Duodenal mucosa (tissue), 2 donors: ENCODE data around the gene C7orf33.

Experiments
- H3K27ac ChIP-seq: one replicate; pipeline ENCODE4 v1.7.0; 2013; ENCODE audit warnings: low read depth, low read length
- H3K27me3 ChIP-seq, 2 donors: one replicate each; pipeline ENCODE4 v1.7.0; 2013; ENCODE audit warnings: low read length in 2 of 2, control low read depth in 1 of 2; ENCODE audit not compliant: insufficient read depth in 2 of 2, control insufficient read depth in 1 of 2
- H3K36me3 ChIP-seq, 2 donors: one replicate each; pipeline ENCODE4 v1.7.0; 2013; ENCODE audit warnings: low read length in 2 of 2, control low read depth in 1 of 2; ENCODE audit not compliant: insufficient read depth in 2 of 2, control insufficient read depth in 1 of 2
- H3K4me1 ChIP-seq, 2 donors: one replicate each; pipeline ENCODE4 v1.7.0; 2013; ENCODE audit warnings: low read length in 2 of 2, control low read depth in 1 of 2; ENCODE audit not compliant: insufficient read depth in 2 of 2, control insufficient read depth in 1 of 2
- H3K4me3 ChIP-seq, 2 donors: one replicate each; pipeline ENCODE4 v1.7.0; 2013; ENCODE audit warnings: low read length in 2 of 2, low read depth in 1 of 2
- H3K9ac ChIP-seq, 2 donors: one replicate each; pipeline ENCODE4 v1.7.0; 2013; ENCODE audit warnings: low read length in 2 of 2, low read depth in 1 of 2
- H3K9me3 ChIP-seq, 2 donors: one replicate each; pipeline ENCODE4 v1.7.0; 2013; ENCODE audit warnings: low read length in 2 of 2, control low read depth in 1 of 2; ENCODE audit not compliant: control insufficient read depth in 1 of 2

Gene C7orf33

DNA sequence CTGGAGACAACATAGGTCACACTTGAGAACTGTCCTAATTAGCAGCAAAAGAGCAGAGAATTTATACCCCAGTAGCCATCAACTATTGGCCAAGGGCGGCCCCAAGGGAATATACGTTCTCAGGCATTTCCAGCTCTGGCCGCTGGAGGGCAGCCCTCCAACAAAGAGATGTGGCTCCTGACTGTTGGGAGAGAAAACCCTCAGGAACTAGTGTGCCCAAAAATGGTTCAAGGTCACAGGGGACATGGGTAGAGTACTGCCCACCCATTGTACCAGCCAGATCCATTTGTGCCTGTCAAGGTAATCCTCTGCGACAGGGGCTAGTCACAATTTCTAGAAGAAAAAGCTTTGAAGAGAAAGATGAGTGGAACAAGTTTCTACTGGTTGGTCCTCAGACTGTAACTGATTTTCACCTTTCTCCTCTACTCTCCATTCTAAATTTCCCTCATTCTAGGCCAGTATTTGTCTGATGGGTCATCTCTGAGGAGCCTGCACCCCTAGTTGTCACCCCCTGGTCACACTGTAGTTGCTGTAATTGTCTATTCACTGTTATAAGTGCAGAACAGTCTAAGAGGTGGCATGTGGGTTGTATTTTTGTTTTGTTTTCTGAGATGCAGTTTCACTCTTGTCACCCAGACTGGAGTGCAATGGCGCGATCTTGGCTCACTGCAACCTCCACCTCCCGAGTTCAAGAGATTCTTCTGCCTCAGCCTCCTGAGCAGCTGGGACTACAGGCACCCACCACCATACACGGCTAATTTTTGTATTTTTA is 14.7 kb upstream of the C7orf33 start:
- Histone ChIP-seq H3K4me3 (no peak overlapping the region), H3K9me3 (no peaks in the 10 kb centered on the region), H3K27me3 (no peaks in the 10 kb centered on the region), H3K36me3 (no peaks in the 10 kb centered on the region), H3K9ac (no peak overlapping the region), H3K27ac (no peak overlapping the region), H3K4me1 (no peaks in the 10 kb centered on the region)

DNA sequence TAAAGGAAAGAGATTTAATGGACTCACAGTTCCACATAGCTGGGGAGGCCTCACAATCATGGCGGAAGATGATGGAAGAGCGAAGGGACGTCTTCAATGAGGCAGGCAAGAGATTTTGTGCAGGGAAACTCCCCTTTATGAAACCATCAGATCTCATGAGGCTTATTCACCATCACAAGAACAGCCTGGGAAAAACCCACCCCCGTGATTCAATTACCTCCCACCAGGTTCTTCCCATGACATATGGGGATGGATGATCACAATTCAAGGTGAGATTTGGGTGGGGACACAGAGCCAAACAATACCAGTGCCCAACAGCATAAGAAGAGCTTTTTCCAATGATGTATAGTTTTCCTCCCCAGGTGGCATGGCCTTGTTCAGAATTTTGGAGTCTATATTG is 11.2 kb upstream of the C7orf33 start:
- no peak overlapping the region for H3K9ac ChIP-seq
- no peaks in the 10 kb centered on the region for H3K36me3 ChIP-seq
- no peak overlapping the region for H3K4me3 ChIP-seq
- H3K9me3 ChIP-seq: no peaks in the 10 kb centered on the region
- no peaks in the 10 kb centered on the region for H3K4me1 ChIP-seq
- H3K27me3 ChIP-seq: no peaks in the 10 kb centered on the region
- no peak overlapping the region for H3K27ac ChIP-seq

DNA sequence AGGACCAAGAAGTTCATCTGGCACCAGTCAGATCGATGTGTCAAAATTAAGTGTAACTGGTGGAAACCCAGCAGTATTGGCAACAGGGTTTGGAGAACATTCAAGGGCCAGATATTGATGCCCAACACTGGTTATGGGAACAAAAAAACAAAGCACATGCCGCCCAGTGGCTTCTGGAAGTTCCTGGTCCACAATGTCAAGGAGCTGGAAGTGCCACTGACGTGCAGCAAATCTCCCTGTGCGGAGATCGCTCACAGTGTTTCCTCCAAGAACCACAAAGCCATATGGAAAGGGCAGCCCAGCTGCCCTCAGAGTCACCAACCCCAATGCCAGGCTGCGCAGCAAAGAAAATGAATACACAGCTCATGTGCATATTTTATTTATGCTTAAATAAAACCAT is 10.1 kb upstream of the C7orf33 start:
- H3K27me3 ChIP-seq: no peaks in the 10 kb centered on the region
- no peaks in the 10 kb centered on the region for H3K9me3 ChIP-seq
- no peak overlapping the region for H3K9ac ChIP-seq
- no peak overlapping the region for H3K4me3 ChIP-seq
- H3K4me1 ChIP-seq: no peaks in the 10 kb centered on the region
- H3K27ac ChIP-seq: no peak overlapping the region
- H3K36me3 ChIP-seq: no peaks in the 10 kb centered on the region

DNA sequence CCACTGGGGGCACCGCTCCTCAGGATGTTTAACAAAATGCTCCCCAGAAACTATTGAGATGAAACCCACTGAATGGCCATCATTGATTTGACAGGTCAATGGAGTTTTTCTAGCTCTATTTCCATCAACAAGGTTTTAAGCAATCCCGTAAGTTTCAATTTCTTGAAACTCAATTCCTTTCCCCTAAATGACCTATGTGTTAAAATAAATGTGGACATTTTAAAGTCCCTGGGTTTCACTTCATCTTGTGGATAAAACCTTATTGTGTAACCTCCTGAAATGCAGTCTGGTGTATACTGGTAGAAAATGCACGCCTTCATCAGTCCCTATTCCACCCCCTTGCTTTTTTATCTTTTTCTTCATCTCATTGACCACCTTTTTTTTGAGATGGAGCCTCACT is 8.9 kb upstream of the C7orf33 start:
- no peaks in the 10 kb centered on the region for H3K27me3 ChIP-seq
- no peak overlapping the region for H3K4me3 ChIP-seq
- H3K36me3 ChIP-seq: no peaks in the 10 kb centered on the region
- H3K9ac ChIP-seq: no peak overlapping the region
- H3K9me3 ChIP-seq: no peaks in the 10 kb centered on the region
- H3K27ac ChIP-seq: no peak overlapping the region
- H3K4me1 ChIP-seq: no peaks in the 10 kb centered on the region

DNA sequence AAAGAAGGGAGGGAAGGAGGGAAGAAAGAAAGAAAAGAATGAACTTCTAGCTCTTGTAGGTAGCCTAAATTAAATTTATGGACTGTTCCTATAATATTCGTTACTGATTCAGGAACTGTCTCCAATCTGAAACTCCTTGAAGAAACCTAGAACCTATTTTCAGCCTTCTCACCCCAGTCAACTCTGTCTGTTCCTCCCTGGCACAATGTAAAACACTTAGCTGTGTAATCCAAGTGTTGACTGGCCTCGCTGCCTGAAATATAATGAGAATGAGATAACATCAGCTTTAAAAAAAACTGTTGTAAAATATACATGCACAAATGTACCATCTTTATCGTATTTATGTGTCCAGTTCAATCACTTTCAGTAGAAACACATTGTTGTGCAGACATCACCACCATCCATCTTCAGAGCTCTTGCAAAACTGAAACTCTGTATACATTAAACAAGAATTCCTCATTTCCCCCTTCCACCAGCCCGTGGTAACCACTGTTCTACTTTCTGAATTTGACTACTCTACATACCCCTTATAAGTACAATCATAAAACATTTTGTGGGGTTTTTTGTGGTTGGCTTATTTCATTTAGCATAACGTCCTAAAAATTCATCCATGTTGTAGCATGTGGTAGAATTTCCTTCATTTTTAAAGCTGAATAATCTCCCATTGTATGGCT is 6.3 kb upstream of the C7orf33 start:
- Histone ChIP-seq H3K4me3 (no peak overlapping the region), H3K36me3 (no peaks in the 10 kb centered on the region), H3K27me3 (no peaks in the 10 kb centered on the region), H3K27ac (no peak overlapping the region), H3K9me3 (no peaks in the 10 kb centered on the region), H3K4me1 (no peaks in the 10 kb centered on the region), H3K9ac (no peak overlapping the region)

DNA sequence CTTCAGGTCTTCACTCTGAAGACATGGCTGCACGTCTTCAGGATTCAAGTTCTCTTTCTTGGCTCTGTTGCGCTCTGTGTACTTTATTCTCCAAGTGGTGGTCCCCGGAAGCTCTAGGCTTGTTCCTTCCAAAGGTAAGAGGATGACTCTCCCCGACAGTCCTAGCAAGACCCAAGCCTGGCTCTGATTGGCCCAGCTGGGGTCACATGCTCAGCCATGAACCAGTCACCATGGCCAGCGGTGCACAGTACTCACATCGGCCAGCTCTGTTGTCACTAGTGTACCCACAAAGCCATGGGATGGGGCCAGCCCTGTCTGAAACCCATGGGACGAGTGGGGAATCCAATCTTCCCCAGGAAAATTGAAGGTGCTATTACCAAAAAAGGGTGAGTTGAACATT is 5.2 kb upstream of the C7orf33 start:
- Histone ChIP-seq H3K27ac (no peak overlapping the region), H3K4me3 (no peak overlapping the region), H3K27me3 (no peaks in the 10 kb centered on the region), H3K36me3 (no peaks in the 10 kb centered on the region), H3K9ac (no peak overlapping the region), H3K9me3 (no peaks in the 10 kb centered on the region), H3K4me1 (no peaks in the 10 kb centered on the region)

DNA sequence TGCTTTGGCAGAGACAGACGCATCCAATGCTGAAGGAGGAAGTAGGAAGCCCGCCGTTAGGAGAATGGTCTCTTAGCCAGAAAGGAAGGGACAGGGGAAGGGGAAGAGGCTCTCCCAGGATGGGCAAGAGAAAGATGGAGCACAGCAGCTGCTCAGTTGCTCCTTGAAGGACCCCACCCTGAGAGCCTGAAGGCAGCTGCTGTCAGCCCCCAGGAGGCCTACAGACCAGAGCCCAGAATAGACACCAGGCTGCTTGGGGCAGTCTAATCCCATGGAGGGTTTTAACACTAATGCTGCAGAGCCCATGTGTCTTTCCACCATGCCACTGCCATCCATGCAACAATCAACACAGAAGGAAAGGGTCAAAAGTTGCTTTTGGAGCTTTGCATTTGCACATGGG is 3.5 kb upstream of the C7orf33 start:
- H3K9me3 ChIP-seq: no peaks in the 10 kb centered on the region
- no peak overlapping the region for H3K27ac ChIP-seq
- H3K4me1 ChIP-seq: no peaks in the 10 kb centered on the region
- H3K9ac ChIP-seq: no peak overlapping the region
- no peak overlapping the region for H3K4me3 ChIP-seq
- peaks cover 0 to 3% of the 10 kb centered on the region in 2 donors for H3K27me3 ChIP-seq
- H3K36me3 ChIP-seq: no peaks in the 10 kb centered on the region

DNA sequence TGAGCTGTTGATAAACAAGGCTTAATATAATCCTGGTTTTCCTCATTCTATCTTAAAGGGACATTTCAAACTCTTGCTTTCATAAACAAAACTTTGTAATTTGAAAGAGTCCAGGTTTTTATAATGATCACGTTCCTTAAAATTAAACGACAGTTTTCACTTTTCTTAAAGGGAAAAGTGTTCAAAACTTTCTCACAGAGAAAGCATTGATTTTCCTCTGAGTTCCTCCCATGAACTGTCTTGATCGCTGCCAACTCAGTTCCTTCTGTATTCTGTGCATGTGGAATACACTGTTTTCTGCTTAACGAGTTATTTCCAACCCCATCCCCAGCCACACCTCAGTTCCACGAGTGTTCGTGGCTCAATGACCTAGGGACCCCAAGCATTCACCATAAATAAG is 2.4 kb upstream of the C7orf33 start:
- H3K27ac ChIP-seq: no peak overlapping the region
- no peak overlapping the region for H3K9ac ChIP-seq
- H3K36me3 ChIP-seq: no peaks in the 10 kb centered on the region
- no peaks in the 10 kb centered on the region for H3K4me1 ChIP-seq
- H3K27me3 ChIP-seq: peaks cover 0 to 3% of the 10 kb centered on the region in 2 donors
- no peak overlapping the region for H3K4me3 ChIP-seq
- H3K9me3 ChIP-seq: no peaks in the 10 kb centered on the region

DNA sequence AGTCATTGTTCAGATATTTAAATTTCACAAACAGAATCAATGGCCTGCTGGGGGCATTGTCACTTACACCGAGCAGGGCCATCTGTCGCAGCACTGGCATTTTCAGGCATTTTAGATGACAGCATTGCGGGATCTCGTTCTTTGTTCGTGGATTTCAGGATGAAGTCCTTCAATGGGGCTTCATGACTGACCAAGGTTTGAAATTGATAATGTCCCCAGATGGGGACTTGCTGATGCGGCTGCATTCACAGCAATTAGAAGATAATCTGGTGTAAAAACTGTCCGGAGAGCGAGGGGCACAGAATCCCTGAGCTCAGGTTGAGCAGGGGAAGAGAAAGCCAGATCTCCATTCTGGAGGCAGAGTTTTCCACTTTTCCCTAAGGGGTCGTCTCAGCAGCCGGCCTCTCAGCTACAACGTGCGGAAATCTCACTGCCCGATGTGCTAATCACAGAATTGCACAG is 1.9 kb upstream of the C7orf33 start:
- Histone ChIP-seq H3K4me3 (no peak overlapping the region), H3K4me1 (no peaks in the 10 kb centered on the region), H3K36me3 (no peaks in the 10 kb centered on the region), H3K27me3 (peaks cover 0 to 3% of the 10 kb centered on the region in 2 donors), H3K9me3 (no peaks in the 10 kb centered on the region), H3K9ac (no peak overlapping the region), H3K27ac (no peak overlapping the region)

DNA sequence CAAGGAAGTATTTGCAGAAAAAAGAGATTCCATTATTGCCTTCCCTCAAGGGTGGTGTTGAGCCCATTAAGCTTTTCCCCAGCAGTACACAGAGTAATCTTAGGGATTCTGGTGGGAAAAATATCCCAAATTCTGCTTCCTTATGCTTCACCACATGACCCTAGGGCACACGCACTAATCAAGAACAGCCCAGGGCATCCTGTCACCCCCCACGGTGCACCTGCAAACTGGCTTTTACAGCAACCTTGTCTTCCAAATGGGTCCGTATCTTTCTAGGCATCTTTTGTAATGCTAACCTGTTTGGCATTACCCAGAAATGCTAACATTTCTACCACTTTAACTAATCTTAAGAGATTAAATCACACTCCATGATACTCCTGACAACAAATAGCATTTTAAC is 926 bp upstream of the C7orf33 start:
- Histone ChIP-seq H3K9me3 (no peaks in the 10 kb centered on the region), H3K9ac (no peak overlapping the region), H3K27me3 (peaks cover 0 to 3% of the 10 kb centered on the region in 2 donors), H3K4me3 (no peak overlapping the region), H3K4me1 (no peaks in the 10 kb centered on the region), H3K36me3 (no peaks in the 10 kb centered on the region), H3K27ac (no peak overlapping the region)
